ENCODE measurements around the gene NLRC5.
"Not testable (repeated sequence)": the region's sequence is repeated elsewhere in the genome, so short reads cannot be mapped to it uniquely, and the experiment has no call there.

NLRC5 gene

DNA sequence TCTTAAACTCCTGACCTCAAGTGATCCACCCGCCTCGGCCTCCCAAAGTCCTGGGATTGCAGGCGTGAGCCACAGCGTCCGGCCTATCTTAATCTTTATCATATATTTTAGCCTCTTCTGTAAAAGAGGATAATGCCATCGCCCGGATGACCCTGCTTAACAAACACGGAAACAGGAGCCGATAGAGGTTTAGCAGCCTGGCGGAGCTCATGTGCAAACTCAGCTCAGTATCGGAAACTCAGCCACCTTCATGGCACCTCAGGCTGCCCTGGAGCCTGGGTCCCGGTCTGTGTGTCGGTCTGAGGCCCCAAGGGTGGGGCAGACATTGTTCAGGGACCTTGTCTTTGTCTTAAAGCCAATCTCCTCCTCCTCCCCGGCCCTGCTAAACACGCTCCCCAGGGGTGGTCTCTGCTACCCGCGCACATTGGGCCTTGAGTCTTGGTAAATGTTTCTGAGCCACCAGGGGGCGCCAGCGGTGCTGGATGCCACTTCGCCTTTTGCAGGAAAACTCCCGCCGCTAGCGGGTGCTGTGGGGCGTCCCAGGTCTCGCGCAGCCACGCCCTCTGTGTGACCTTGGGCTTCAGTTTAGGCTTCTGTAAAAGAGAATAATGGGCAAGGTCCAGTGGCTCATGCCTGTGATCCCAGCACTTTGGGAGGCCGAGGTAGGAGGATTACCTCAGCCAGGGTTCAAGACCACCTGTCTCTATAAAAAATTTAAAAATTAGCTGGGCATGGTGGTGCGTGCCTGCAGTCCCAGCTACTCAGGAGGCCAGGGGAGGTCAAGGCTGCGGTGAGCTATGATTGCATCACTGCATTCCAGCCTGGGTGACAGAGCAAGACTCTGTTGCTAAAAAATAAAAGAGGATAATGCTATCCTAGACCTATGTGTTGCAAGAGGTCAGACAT, 24.9 kb upstream of the NLRC5 start:
- DNase-seq: peak; percentile 6

DNA sequence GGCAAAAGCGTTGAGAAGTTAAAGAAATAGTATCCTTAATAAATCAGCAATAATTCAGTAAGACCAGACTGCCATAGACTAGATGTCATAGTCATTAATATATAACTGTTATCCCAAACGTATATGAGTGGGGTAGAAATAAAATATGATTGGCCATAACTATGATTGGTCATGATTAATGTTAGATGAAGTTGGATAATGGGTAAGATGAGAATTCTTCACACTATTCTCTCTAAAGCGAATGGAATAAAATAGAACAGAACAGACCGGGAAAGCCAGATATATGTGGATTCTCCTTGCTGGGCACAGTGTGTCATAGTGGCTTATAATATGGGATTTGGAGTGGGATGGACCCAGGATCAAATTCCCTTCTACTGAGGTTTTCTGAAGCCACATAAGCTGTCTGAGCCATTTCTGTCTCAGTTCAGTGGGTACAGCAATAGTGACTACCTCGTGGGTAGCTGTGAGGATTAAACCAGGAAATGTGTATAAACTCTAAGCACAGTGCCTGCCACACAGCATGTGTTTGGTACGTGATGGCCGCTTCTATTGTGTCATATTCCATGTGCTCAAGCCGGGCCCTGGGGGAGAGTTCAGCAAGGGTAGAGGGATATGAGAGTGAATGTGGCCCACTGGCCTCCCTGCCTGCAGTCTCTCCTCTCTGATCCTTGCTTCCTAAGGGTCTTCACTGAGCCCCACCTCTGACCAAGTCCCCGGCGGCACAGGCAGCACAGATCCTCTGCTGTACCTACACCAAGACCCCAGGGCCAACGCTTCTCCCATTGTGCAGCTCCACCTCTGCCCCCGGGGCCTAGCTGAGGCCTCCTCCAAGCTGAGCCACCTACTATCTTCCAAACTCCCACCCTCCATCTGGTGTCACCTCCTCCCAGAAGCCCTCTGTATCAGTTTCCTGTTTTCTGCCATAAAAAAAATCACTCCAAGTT, 23.9 kb upstream of the NLRC5 start:
- no peak for DNase-seq

DNA sequence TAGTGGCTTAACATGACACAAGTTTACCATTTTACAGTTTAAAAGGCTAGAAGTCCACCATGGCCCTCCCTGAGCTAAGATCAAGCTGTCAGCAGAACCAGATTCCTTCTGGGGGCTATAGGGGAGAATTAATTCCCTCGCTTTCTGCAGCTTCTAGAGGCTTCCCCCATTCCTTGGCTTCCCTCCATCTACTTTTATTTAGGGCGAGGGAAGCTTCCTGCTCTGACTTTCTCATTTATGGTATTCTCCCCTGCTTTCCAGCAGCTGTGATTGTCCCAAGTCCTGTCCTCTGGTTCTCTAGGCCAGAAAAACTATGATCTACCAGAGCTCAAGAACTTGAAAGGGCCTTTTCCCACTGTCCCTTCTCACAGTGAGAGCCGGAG, 23.3 kb upstream of the NLRC5 start:
- DNase-seq: no peak

DNA sequence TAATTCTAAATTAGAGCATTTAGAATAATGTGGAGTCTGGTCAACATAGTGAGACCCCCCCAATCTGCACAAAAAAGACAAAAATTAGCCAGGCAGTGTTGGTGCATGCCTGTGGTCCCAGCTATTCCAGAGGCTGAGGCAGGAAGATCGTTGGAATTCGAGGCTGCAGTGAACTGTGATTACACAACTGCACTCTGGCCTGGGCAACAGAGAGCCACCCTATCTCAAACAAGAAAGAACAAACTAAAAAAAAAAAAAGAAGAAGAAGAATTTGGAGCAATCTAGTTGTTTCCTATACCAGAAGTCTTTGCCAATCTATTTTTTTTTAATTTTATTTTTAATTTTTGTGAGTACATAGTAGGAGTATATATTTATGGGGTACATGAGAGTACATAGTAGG, 21.6 kb upstream of the NLRC5 start:
- no peak for DNase-seq

DNA sequence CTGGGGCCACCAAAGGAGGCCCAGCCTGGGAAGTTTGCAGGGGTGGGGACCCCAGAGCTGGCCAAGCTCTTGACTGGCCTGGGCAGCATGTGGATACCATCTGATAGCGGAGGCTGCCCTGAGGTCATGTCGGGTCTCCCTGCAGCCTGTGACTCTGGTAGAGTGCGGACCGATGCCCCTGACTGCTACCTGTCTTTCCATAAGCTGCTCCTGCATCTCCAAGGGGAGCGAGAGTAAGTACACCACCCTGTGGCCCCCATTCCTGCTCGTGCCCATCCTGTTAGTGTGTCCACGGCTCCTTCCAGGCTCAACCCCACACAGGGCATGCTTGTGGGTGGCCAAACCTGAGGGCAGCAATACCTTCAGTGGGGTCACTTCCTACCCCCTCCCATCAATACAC, 19.6 kb upstream of the NLRC5 start:
- no peak for DNase-seq

DNA sequence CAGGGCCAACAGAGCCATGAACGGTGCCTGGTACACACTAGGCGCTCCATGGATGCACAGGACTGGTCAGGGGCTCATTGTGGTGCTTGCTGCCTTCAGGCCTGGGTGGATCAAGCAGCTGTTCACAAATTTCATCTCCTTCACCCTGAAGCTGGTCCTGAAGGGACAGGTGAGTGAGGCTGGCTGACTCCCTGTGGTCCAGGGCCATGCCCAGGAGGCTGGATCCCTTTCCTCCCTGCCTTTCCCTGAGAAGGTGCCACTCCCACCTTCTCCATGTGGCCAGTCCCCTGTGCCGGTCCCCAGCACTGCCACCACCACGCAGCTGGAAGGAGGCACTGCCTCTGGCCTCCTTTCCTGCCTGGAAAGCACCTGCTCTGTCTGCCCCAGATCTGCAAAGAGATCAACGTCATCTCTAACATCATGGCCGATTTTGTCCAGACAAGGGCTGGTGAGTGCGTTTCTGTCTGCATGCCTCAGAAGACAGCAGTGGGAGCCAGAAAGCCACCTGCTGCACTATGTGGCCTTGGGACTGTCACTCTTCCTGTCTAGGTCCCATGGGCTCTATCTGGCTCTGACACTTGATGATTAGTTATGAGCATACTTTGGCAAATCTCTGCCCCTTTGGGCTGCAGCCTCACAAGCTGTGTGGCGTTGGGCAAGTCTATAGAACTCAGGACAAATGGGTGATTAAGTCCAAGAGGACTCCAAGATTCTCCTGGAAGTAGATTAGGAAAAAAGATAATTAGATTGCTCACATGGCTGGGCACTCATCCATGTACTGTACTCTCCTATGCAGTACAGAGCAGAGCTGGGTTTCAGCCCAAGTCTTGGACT, 18.2 kb upstream of the NLRC5 start:
- DNase-seq: no peak

DNA sequence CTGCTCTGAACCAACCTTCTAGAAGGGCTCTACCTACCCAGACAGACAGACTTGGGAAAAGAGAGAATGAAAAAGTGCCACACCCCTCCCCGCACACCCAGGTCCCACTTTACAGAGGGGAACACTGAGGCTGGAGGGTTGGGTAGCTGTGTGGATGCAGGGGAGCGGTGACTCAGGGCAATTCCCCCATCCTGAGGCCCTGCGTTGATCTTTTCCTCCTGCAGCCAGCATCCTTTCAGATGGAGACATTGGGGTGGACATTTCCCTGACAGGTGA, 17.7 kb upstream of the NLRC5 start:
- no peak for DNase-seq

DNA sequence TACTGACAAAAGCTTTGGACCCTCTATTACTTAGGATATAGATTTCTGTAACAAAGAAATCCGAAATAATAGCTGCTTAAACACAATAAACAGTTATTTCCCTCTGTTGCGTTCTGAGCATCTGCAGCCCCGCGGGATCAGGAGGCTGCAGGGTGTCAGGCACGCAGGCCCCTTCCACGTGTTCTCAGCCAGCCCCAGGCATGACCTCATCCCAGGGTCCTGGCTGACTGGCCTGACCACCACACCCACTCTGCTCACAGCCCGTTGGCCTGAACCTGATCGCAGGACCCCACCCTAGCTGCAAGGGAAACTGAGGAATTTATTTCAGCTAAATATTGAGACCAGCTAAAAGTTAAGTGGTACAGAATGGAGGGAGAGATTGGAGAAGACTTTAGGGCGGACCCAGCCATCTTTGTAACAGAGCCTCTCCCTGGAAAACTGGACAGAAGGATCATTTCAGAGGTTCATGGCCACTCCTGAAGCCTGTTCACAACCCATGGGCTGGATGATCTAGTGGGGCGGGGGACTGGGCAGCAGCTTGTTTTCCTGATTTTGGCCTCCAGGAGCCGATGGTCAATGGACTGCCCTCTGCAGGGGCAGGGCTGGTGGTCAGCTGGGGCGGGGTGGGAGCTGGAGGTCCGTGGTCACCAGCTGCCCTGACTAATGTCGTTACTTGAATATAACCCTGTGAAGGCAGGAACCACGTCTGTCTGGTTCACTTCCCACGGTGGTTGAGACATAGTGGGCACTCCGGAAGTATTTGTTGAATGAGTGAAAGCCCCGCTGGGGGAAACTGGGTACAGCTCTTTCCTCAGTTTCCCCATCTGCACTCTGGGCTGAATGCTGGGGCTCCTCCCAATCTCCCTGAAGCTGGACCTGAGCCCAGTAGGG, 16.7 kb upstream of the NLRC5 start:
- DNase-seq: no peak

DNA sequence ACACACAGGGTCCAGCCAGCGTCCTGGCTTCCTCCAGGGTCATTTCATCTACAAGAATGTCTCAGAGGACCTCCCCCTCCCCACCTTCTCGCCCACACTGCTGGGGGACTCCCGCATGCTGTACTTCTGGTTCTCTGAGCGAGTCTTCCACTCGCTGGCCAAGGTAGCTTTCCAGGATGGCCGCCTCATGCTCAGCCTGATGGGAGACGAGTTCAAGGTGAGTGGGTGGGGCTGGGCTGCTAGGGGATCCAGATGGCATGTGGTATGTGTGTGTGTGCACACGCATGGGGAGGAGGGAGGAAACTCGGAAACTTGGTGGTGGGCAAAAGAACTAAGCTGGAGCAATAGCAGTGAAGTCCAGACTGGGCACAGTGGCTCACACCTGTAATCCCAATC, 16.1 kb upstream of the NLRC5 start:
- no peak for DNase-seq

DNA sequence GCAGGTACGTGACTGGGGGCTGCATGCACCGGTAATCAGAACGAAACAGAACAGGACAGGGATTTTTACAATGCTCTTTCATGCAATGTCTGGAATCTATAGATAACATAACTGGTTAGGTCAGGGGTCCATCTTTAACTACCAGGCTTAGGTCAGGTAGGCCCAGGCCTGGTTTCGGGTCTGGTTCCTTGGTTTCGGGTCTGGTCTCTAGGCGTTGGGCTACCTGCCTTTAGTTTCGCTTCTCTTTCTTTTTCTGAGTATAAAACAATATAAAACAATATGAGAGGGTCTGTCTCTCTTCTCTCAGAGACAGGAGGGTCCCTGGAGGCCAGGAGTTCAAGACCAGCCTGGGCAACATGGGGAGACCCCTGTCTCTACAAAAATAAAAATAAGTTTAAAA, 15.5 kb upstream of the NLRC5 start:
- not testable (repeated sequence) for DNase-seq

DNA sequence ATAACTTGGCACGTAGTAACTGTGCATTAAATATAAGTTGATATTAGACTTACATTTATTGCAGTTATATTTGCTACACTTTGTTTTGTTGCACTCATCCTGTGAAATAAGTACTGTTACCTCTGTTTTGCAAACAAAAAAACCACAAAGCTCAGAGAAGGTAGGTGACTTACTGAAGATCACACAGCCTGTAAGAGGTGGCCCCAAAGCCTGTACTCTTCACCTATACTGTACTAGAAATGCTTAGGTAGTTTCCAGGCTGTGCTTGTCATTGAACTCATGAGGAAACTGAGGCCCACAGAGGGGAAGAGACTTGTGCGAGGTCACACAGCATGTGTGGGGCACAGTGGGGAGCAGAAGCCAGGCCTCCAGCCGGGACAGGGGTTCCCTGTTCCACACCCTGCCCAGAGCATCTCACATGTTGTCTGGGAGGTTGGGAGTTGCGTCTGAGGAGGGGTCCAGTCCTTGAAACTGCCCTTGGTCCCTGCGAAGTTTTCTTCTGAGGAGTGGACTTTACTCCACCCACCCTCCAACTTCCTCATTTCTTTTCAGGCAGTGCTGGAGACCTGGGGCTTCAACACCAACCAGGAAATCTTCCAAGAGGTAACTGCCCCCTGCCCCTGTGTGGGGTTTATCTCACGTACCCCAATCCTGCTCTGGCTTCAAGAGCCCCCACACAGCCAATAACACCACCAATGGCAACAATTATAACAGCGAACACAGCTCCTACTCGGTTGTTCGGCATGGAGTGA, 14.6 kb upstream of the NLRC5 start:
- DNase-seq: no peak

DNA sequence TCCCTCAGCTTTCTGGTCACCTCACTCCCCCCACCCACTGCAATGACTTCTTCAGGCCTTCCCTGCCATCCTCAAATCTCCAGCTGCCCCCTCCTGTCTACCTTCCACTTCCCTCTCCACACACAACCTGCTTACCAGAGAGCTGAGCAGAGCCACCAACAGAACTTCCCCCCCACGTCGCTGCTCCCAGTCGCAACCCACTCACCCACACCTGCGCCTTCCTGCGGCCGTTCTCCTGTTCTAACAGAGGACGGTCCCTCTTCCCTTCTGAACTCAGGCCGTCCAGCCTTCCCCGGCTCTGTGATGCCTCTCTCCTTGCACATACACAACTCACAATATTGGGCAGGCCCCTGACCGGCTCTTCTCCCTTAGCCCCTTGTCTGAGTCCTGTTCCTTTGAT, 13.6 kb upstream of the NLRC5 start:
- no peak for DNase-seq

DNA sequence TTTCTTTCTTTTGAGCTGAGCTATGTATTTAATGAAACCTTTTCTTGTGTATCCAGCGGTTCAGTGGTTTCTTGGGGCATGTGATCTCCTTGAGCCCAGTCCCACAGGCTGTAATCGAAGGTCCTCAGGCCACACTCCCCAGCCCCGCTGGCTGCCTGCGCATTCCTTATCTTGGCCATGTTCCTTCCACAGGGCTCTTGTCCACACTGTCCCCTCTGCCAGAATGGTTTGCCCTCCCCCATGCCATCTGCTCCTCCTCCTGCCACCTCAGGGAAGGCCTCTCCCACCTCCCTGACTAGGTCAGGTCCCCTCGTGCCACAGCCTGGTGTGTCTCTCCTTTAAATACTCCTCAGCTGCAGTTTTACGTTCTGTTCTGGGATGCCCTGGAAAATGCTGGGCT, 12.1 kb upstream of the NLRC5 start:
- DNase-seq: no peak

DNA sequence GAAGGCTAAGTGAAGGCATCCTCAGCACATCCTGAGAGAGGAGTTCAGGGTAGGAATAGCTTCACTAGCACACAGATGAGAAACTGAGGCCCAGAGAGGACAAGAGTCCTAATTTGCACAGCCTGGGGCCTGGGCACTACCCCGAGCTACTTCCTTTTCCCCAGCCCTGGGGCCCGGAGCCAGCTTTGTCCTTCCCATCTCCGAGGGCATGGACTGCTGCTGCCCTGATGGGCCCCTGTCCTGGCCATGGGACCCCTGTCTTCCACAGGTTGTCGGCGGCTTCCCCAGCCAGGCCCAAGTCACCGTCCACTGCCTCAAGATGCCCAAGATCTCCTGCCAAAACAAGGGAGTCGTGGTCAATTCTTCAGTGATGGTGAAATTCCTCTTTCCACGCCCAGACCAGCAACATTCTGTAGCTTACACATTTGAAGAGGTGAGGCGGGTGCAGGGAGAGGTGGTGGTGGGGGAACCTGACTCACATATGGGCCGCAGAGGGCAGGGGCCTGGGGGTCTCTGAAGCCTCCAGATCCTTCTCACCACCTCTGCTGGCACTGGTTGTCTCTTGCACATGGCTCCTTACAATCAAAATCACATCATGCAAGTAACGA, 11.4 kb upstream of the NLRC5 start:
- no peak for DNase-seq

DNA sequence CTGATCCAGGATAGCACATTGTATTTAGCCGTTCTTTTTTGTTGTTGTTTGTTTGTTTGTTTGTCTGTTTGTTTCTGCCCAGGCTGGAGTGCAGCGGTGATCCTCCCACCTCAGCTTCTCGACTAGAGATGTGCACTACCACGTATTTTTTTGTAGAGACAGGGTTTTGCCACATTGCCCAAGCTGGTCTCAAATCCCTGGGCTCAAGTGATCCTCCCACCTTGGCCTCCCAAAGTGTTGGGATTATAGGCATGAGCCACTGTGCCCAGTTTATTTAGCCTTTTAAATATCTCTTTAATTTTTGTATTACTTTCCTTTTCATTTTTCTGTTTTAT, 9.2 kb upstream of the NLRC5 start:
- DNase-seq: no peak

DNA sequence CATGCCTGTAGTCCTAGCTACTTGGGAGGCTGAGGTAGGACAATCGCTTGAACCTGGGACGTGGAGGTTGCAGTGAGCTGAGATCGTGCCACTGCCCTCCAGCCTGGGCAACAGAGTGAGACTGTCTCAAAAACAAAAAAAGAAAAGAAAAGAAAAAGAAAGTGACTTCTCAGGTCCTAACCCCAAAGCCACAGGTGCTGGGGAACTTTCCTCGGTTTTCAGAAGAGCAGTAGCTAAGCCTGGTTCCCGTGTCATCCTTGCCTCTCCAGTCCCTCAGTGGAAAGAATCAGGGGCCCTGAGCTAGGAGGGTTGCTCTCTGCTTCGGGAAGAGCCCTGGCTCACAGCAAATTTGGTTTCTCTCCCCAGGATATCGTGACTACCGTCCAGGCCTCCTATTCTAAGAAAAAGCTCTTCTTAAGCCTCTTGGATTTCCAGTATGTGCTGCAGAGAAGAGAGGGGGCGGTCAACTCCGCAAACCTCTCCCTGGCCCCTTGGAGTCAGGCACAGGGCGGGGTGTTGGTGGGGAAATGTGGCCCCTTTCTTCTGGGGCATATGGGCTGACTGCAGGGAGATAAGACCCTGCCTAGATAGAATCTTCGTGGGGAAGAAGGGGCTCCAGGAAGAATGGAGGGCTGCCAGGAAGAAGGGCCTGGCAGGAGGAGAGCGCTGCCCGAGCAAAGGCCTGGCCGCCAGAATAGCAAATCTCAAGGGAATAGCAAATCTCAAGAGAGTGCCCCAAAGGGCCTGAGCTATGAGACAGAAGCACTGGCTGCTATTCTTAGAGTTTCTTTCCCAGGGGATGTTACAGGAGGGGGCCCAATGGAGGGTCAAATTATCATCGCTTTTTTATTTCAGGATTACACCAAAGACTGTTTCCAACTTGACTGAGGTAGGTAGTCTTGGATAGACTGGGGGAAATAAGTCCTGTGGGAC, 8.3 kb upstream of the NLRC5 start:
- DNase-seq: no peak

DNA sequence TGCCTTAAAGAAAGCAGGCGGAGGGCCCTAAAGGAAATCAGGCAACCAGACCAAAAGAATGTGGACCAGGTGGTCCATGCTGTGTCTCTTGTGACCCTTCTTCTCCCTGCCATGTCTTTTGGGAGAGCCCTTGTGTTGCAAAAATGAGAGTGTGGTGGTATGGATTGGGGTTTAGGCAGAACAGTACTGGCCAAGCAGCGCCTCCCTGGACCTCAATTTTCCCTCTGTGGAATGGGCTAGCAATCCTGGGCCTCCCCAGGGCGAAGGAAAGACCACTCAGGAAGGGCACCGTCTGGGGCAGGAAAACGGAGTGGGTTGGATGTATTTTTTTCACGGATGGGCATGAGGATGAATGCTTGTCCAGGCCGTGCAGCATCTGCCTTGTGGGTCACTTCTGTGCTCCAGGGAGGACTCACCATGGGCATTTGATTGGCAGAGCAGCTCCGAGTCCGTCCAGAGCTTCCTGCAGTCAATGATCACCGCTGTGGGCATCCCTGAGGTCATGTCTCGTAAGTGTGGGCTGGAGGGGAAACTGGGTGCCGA, 7.6 kb upstream of the NLRC5 start:
- no peak for DNase-seq

DNA sequence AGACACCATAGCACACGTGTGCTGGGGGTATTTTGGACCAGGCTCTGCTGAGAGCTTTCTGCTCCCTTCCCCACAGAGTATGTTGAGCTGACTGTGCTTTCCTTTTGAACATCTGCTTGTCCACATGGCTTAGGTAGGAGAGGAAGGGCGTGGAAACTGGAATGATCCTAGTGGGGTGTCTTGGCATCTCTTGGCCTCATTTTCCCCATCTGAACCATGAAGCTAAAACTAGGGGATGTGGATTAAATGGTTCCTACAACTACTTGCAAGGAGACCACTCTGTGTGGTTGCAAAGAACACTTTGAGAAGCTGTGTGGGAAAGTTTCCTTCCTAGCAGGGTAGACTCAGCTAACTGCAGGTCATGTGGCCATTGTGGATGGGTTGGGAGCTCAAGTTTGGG, 6.7 kb upstream of the NLRC5 start:
- DNase-seq: no peak

DNA sequence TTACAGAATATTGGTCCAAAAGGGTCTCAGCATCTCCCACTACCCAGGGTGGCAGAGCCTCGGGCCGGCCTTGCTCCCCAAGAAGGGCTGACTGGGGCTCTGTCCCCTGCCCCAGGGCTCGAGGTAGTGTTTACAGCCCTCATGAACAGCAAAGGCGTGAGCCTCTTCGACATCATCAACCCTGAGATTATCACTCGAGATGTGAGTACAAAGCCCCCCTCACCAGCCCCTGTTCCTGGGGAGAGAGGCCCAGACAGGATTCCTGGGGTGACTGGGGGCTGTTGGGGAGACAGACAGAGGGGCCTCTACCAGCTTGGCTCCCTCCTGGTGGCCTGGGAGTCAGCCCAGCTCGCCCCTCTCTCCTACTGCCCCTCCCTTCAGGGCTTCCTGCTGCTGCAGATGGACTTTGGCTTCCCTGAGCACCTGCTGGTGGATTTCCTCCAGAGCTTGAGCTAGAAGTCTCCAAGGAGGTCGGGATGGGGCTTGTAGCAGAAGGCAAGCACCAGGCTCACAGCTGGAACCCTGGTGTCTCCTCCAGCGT, 6.1 kb upstream of the NLRC5 start:
- no peak for DNase-seq

DNA sequence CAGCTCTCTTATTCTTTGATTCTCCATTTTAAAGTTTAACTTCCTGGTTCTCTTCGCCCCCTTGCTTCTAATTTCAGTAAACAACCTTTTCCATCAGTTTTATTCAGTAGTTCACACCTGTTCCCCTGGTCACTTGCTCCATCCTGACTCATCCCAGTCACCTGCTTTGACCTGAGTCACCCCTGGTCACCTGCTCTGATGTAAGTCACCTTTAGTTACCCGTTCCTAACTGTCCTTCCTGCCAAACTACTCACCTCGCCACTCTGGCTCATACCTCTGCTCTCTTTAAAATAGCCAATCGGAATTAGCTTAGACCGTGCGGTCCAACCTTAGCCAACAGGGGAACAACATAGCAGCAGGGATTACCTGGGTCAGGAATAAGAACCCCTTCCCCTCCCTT, 4.7 kb upstream of the NLRC5 start:
- no peak for DNase-seq

Measured in NCI-H1694 (cell line).